Activated T-helper 2 cell treated with anti-CD3 and anti-CD28 coated beads, Interferon-gamma antibody, Interleukin-2, Interleukin-4, amounts not matched to agents 10 μg/mL and 5 μg/mL and 100 μg/mL, durations not matched to agents 14 hours and 24 hours and 36 hours (primary cell): Measurements from ENCODE around the gene EPB42. TPM values are rescaled to one million over a fixed set of nuclear protein-coding genes. Genes with fewer than 3 reads are reported as not detected.

Source experiments
- DNase-seq: peaks from one replicate; pipeline ENCODE4 v3.0.0; 2021; ENCODE audit warnings: low spot score
- H3K27ac Mint-ChIP-seq: one replicate; pipeline ENCODE4 v1.8.0; 2021; ENCODE audit warnings: mixed read lengths
- H3K27me3 Mint-ChIP-seq: one replicate; pipeline ENCODE4 v1.8.0; 2021; ENCODE audit warnings: low read depth, mixed read lengths
- H3K36me3 Mint-ChIP-seq: one replicate; pipeline ENCODE4 v1.8.0; 2021; ENCODE audit warnings: low read depth, mixed read lengths
- H3K4me1 Mint-ChIP-seq: one replicate; pipeline ENCODE4 v1.8.0; 2021; ENCODE audit warnings: low read depth, mixed read lengths
- H3K4me3 Mint-ChIP-seq: one replicate; pipeline ENCODE4 v1.8.0; 2021; ENCODE audit warnings: low read depth, mild to moderate bottlenecking, moderate library complexity, mixed read lengths
- H3K9me3 Mint-ChIP-seq: one replicate; pipeline ENCODE4 v1.8.0; 2021; ENCODE audit warnings: mixed read lengths
- intact Hi-C: fragments of 100-400 bp; cut with micrococcal nuclease; formaldehyde crosslinking; loops from one replicate; pipeline ENCODE4 v1.15.1; 2023
- total RNA-seq: library from RNA; stranded (reverse); gene quantifications from 2 replicates; pipeline ENCODE4 v1.2.3, GENCODE V29; 2022

Gene EPB42
- not detected in 2 replicates for total RNA-seq

DNA sequence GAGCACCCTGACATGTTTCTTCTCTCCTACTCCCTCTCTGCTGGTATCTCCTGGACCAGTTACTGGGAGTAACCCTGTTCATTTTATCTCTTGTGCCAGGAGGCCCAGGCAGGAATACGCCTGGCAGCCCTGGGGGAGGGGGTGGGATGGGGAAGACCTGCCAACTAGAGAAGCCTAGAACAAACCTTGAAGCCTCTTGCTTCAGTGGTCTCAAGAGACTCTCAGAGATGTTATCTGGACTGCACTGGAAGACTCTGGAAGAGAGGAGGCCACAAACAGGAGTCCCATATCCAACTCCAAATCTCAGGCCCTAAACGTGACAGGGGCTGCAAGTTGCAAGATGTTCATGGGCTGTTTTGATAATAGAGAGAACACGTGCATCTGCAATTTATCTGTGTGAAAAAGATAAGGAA is at the start of gene EPB42:
Gene EPB42, minus strand, starts transcription at position 28 of the 413 bp plus-strand sequence. CDS start 193 bp downstream, outside the sequence.
- H3K9me3 Mint-ChIP-seq = peaks cover 4% of the 10 kb centered on the region
- intact Hi-C loops = no loop called here
- H3K4me3 Mint-ChIP-seq = no peak within 1 kb of the TSS

DNA sequence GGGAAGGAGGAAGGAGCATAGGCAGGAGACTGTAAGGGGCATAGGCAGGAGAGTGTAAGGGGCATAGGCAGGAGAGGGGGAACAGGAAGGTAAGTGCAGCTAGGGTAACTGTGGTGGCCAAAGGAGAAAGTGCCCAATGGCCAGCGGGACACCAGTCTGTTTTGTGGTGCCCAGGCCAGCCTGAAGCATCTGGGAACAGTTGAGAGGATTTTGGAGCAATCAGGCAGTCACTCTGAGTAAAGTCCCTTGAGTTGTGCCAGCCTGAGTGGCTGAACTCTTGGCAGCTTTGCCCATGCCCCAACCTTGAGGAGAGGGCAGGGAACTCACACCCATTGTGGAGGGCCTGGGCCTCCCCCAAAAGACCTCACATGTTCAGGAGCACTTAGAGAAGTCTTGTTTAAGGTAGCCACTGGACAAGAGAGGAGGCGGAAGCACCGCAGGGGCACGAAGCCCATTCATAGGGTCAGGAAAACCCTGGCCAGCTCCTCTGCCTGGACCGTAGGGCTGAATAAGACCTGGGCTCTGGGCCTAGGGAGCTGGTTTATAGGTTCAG is 49.4 kb upstream of the EPB42 start:
- no peak overlapping the region for H3K4me3 Mint-ChIP-seq

More for the DNA sequence above, at the start of gene EPB42:
- Mint-ChIP-seq H3K27me3 (peaks cover 11% of the 10 kb centered on the region), H3K27ac (no peak within 1 kb of the TSS), H3K4me1 (peaks cover 3% of the 10 kb centered on the region), H3K36me3 (no peaks in the 10 kb centered on the region)
- no peak for DNase-seq

DNA sequence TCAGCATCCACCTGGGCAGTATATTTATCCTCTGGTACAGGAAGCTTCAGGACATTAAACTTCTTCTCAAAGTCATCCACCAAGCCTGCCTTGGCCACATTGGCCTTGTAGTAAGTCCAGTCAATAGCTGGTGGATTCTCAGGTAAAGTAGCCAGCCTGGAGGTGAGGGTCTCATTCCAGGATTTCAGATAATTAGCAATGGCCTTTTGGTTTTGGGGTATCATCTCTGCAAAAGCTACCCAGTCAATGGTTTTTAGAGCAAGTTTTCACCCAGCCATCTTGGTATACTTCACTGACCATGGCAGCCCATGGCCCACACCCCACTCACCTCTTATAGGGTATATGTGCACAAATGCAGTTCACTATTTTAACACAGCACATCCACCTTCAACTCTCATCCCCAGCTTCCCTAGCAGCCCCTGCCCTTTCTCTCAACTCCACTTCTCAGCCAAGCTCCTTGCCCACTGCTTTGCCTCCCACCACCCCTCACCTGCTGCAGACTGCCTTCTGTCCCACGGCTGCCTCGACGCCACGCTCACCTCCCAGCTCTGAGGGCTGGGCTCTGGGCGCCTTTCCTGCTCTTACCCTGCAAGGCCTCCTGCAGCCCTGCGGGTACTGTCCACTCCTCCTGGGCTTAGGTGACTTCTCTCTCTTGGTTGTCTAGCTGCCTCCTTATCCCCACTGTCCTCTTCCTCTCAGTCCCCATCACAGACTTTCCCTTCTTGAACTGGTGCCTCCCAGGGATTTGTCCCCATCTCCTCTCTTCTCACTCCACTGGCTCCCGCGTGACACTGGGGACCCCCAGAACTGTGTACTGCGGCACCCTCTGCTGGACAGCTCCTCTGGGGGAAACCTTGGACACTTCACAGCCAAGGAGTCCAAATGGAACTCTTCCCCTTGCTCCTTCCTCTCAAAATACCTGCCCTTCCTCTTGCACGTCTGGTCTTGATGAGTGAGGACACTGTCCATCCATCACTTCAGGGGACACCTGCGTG is 47.6 kb upstream of the EPB42 start:
- no peak for DNase-seq
- peaks cover 15% of the 10 kb centered on the region for H3K27me3 Mint-ChIP-seq
- H3K9me3 Mint-ChIP-seq = no peaks in the 10 kb centered on the region
- H3K27ac Mint-ChIP-seq = no peak overlapping the region
- H3K36me3 Mint-ChIP-seq = no peaks in the 10 kb centered on the region
- H3K4me1 Mint-ChIP-seq = peaks cover 2% of the 10 kb centered on the region
- no peak overlapping the region for H3K4me3 Mint-ChIP-seq
- intact Hi-C loops = loop anchor here (5.0 kb wide), 1 partner anchor 41 kb away; no protein-coding TSS in a partner anchor

More for the DNA sequence above, 49.4 kb upstream of the EPB42 start:
- no peaks in the 10 kb centered on the region for H3K36me3 Mint-ChIP-seq
- no peak overlapping the region for H3K27ac Mint-ChIP-seq
- peaks cover 2% of the 10 kb centered on the region for H3K4me1 Mint-ChIP-seq
- no peak for DNase-seq
- peaks cover 9% of the 10 kb centered on the region for H3K27me3 Mint-ChIP-seq
- intact Hi-C loops = no loop called here
- H3K9me3 Mint-ChIP-seq = no peaks in the 10 kb centered on the region

DNA sequence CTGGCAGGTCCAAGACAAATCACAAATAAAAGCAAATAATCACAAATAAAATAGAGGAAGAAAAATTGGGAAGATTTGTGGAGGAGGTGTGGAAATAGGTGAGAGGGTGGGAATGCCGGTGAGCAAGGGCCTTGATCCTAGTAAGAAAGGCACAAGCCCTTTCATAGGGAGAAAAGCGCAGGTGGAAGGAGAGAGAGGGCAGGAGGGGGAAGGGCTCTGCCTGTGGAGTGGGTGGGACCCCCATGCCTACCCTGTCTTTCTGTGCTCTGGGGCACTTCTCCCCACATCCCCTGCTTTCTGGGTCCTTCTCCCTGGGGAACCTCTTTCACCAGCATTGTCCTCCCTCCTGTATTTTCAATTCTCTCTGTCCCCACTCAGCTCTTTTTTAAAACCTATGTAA is 46.6 kb upstream of the EPB42 start:
- Mint-ChIP-seq H3K27me3 (peaks cover 21% of the 10 kb centered on the region), H3K4me1 (peaks cover 2% of the 10 kb centered on the region), H3K27ac (no peak overlapping the region), H3K4me3 (no peak overlapping the region), H3K36me3 (no peaks in the 10 kb centered on the region), H3K9me3 (no peaks in the 10 kb centered on the region)
- intact Hi-C loops = loop anchor here (5.0 kb wide), 1 partner anchor 40 kb away; no protein-coding TSS in a partner anchor
- DNase-seq = no peak

DNA sequence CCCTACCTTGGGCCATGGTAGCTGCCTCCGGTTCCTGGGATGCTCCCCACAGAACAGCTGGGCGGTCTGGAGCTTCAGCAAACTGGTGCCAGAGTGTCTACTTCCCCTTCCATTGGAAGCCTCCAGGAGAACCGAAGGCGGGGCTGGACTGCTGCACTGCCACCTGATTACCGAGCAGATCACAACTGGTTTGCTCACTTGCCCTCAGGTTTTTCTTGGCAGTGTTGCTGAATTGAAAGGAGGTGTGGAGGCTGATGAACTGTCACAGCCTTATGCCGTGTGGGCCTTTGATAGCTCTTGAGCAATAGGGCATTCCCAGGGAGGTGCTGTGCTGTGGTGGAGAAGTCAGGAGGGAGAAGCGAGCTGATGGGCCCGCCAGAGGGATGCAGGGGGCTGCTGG is 46.0 kb upstream of the EPB42 start, which contains the start of gene TGM5:
Gene TGM5, minus strand, starts transcription at position 95 of the 400 bp plus-strand sequence. Its CDS starts 79 bp downstream, at position 16.
- Mint-ChIP-seq H3K4me1 (peaks cover 2% of the 10 kb centered on the region), H3K9me3 (no peaks in the 10 kb centered on the region), H3K27me3 (peaks cover 18% of the 10 kb centered on the region), H3K4me3 (no peak within 1 kb of the TSS), H3K27ac (no peak within 1 kb of the TSS), H3K36me3 (no peaks in the 10 kb centered on the region)
- DNase-seq = no peak
- intact Hi-C loops = loop anchor here (5.0 kb wide), 1 partner anchor 40 kb away; no protein-coding TSS in a partner anchor

DNA sequence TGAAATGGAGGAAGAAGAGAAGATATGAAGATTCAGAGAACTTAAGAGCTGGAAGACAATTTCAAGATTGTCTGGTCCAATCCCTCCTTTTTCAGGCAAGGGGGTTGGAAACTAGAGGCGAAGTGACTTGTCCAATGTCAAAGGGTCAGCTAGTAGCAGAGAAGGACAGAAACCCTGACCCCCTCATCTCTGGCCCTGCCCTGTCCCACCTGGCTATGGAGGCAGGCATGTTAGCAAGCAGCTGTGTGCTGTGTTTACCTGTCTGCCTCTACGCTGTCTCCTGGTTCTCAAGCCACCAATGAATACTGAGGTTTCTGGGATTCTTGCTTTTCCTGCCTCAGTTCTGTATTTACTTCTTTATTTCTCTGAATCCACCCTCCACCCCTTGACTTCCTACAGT is 45.6 kb upstream of the EPB42 start:
- Mint-ChIP-seq H3K36me3 (no peaks in the 10 kb centered on the region), H3K4me3 (no peak overlapping the region), H3K27ac (no peak overlapping the region), H3K4me1 (peaks cover 2% of the 10 kb centered on the region), H3K27me3 (peaks cover 20% of the 10 kb centered on the region), H3K9me3 (no peaks in the 10 kb centered on the region)
- DNase-seq = no peak
- intact Hi-C loops = loop anchor here (5.0 kb wide), 1 partner anchor 39 kb away; no protein-coding TSS in a partner anchor

DNA sequence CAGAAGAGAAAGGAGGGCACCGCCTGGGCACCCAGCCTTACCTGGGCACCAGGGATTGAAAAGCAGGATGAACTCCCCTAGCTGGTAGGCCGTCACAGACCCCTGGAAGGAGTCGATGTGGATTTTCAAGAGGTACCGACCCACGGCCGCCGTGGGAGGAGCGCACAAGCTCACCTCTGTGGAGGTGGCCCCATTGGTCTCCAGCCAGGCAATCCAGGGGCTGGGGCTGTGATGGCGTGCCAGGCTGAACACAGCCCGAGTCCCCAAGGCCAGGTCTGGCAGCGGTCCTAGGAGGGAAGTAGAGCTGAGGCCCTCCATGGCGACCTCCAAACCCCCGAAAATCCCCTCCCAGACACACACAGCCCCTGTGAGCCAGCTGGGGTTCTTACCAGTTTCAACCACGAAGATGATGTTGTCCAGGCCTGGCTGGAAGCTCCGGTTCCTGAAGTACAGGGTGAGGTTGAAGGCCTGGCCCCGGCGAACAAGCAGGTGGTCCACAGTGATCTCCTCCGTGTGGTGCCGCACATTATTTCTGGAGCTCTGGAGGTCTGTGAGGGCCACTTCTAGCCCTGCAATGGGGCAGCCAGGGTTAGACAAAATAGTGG is 39.3 kb upstream of the EPB42 start:
- DNase-seq = no peak
- Mint-ChIP-seq H3K4me1 (no peaks in the 10 kb centered on the region), H3K27me3 (peaks cover 15% of the 10 kb centered on the region), H3K9me3 (no peaks in the 10 kb centered on the region), H3K4me3 (no peak overlapping the region), H3K27ac (no peak overlapping the region), H3K36me3 (no peaks in the 10 kb centered on the region)
- intact Hi-C loops = no loop called here

DNA sequence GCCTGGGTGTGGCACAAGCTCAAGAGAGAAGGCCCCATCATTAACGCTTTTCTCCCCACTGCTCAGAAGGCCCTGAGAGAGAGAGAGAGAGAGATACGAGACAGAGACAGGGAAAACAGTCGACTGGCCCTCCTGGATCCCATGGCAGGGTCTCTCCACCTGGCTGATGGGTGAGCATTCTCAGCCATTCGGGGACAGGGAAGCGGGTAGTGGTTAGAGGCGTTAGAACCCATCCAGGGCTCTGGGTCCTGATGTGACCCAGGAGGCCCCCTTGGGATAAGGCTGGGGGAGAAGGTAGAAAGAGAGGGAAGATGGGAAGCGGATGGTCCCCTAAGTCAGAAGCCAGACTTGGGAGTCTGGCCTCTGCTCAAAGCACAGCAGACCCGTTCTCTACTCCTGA is 38.0 kb upstream of the EPB42 start:
- DNase-seq = no peak
- intact Hi-C loops = no loop called here
- no peaks in the 10 kb centered on the region for H3K36me3 Mint-ChIP-seq
- peaks cover 7% of the 10 kb centered on the region for H3K4me1 Mint-ChIP-seq
- H3K27ac Mint-ChIP-seq = no peak overlapping the region
- H3K4me3 Mint-ChIP-seq = no peak overlapping the region
- H3K9me3 Mint-ChIP-seq = no peaks in the 10 kb centered on the region
- H3K27me3 Mint-ChIP-seq = peaks cover 14% of the 10 kb centered on the region

DNA sequence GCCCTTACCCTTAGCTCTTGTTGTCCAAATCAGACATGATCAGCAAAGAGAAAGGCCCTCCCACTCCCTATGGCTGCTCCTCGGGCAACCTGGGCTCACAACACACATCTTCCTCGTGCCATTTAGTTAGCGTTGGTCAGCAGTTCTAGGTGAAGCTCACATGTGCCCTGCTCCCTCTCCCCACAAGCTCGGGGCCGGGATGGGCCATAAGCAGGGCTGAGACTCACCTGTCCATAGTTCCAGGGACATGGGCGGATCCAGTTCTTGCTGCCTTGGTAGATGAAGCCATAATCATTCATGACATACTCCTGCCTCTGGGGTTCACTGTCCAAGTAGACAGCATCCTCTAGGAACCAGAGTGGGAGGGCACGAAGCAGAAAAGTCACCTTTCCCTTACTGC is 35.5 kb upstream of the EPB42 start:
- H3K36me3 Mint-ChIP-seq = no peaks in the 10 kb centered on the region
- H3K4me3 Mint-ChIP-seq = no peak overlapping the region
- intact Hi-C loops = no loop called here
- H3K9me3 Mint-ChIP-seq = no peaks in the 10 kb centered on the region
- no peak for DNase-seq
- H3K27ac Mint-ChIP-seq = no peak overlapping the region
- peaks cover 26% of the 10 kb centered on the region for H3K4me1 Mint-ChIP-seq
- peaks cover 3% of the 10 kb centered on the region for H3K27me3 Mint-ChIP-seq

DNA sequence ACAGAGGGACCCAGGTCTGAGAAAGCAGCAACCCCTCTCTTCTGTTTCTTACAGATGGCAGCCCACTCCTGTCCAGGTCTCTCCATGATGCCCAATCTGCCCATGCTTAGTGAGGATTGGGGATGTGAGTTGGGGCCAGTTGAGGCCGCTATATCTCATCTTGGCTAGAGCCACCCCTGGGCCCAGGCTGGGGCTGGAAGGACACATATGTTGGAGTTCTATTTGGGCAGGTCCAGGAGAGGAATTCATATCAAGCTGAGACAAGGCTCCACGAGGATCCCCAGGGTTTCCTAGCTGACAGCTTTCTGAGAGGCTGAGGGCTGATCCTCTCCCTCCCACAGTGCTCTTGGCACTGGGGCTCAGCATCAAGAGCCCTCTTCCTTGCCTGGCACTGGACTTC is 34.6 kb upstream of the EPB42 start:
- no peak overlapping the region for H3K27ac Mint-ChIP-seq

DNA sequence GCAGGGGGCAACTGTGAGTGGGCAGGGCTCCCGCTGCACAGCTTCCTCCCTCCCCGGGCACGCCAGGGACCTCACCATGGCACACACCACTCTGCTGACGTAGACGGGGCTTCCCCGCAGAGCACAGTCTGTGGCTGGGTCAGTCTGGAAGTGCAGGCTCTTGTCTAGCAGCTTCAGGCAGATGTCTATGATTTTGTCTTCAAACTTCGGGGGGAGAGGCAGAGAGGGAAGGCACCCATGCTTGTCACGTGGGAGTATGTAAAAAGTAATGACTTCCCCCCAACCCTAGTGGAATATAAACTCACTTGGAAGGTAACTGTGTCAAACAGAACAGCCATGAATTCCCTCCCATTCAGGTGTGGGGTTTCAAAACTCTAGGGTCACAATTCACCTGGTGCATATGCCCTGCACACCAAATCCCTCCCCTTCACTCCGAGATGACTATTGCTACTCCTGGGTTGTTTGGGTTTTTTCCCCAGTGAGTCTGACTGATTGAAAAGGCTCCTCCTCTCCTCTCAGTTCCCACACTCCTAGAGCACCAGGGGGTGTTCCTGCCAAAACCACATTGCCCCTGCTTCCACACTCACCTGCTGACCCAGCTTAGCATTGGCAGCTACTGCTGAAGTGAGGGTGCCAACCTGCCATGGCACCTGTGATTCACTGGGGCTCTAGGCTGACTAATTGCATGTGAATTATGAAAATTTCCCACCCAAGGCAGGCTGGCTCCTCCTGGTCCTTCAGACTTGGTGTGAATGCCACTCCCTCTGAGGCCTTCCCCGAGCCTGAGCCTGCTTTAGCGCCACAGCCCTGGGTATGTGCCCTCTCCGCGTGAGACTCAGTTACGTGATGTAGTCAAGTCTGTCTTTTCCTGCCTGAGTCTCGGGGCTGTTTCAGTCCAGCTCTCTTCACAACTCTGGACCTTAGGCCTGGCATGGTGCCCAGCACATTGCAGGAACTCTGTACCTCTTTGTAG is 32.9 kb upstream of the EPB42 start:
- no peaks in the 10 kb centered on the region for H3K36me3 Mint-ChIP-seq
- intact Hi-C loops = no loop called here
- no peaks in the 10 kb centered on the region for H3K9me3 Mint-ChIP-seq
- peak overlapping the region; percentile 25 for H3K27ac Mint-ChIP-seq
- peaks cover 3% of the 10 kb centered on the region for H3K27me3 Mint-ChIP-seq
- no peak for DNase-seq
- H3K4me1 Mint-ChIP-seq = peaks cover 48% of the 10 kb centered on the region
- no peak overlapping the region for H3K4me3 Mint-ChIP-seq

More for the DNA sequence above, 34.6 kb upstream of the EPB42 start:
- DNase-seq = no peak
- Mint-ChIP-seq H3K9me3 (no peaks in the 10 kb centered on the region), H3K4me3 (no peak overlapping the region), H3K27me3 (peaks cover 3% of the 10 kb centered on the region), H3K36me3 (no peaks in the 10 kb centered on the region), H3K4me1 (peaks cover 33% of the 10 kb centered on the region)
- intact Hi-C loops = no loop called here

DNA sequence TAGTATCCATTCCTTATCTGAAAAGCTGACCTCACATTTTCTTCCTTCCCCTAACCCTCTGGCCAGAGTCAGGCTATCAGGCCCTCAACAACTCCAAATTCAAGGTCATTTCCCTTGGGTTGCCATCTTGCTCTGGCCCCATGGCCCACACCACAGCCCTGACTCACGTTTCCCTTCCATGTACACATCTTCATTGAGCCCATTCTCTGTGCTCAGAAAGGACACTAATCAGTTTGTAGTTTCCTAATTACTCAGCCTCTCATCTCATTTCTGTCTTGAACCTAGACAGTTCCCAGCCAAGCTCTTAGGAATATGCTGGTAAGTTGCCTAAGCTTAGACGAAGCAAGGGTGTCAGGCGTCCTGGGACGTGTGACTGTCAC is 31.0 kb upstream of the EPB42 start:
- Mint-ChIP-seq H3K4me1 (peaks cover 48% of the 10 kb centered on the region), H3K9me3 (no peaks in the 10 kb centered on the region), H3K4me3 (no peak overlapping the region), H3K27ac (peak overlapping the region; percentile 88), H3K27me3 (peaks cover 3% of the 10 kb centered on the region), H3K36me3 (no peaks in the 10 kb centered on the region)
- intact Hi-C loops = no loop called here
- no peak for DNase-seq
